GM23338 (cell line): ENCODE data around the gene CDH4. TPM values are rescaled to one million over a fixed set of nuclear protein-coding genes. Genes with fewer than 3 reads are reported as not detected.

Source experiments
- ATAC-seq: fragments of 200-7000 bp; cut with Tn5 transposase; 3 replicates; pipeline ENCODE4 v1.9.1; 2020
- DNase-seq: peaks from one replicate; pipeline ENCODE4 v3.0.0-alpha.2; 2015; ENCODE audit warnings: low spot score
- H2AFZ ChIP-seq: fragments of 200-600 bp; sonication (generic); 2 replicates; pipeline ENCODE4 v1.8.0; 2016; ENCODE audit warnings: antibody characterized with exemption, mild to moderate bottlenecking, moderate library complexity
- H3F3A ChIP-seq: fragments of 200-600 bp; sonication (generic); replicated peaks from 2 replicates; pipeline ENCODE4 v1.8.0; 2017; ENCODE audit warnings: antibody characterized with exemption, mixed run types, low read depth
- H3K27ac ChIP-seq: fragments of 200-600 bp; sonication (generic); 2 replicates; pipeline ENCODE4 v1.6.1; 2016; ENCODE audit warnings: low read depth
- H3K27me3 ChIP-seq: fragments of 200-600 bp; sonication (generic); 2 replicates; pipeline ENCODE4 v1.8.0; 2016; ENCODE audit warnings: mild to moderate bottlenecking, mixed run types, moderate library complexity; ENCODE audit not compliant: insufficient read depth
- H3K36me3 ChIP-seq: fragments of 200-600 bp; sonication (generic); 2 replicates; pipeline ENCODE4 v1.8.0; 2016; ENCODE audit warnings: mild to moderate bottlenecking; ENCODE audit not compliant: insufficient read depth
- H3K4me1 ChIP-seq: fragments of 200-600 bp; sonication (generic); 2 replicates; pipeline ENCODE4 v1.8.0; 2016; ENCODE audit warnings: mild to moderate bottlenecking, moderate library complexity; ENCODE audit not compliant: insufficient read depth
- H3K4me2 ChIP-seq: fragments of 200-600 bp; sonication (generic); 2 replicates; pipeline ENCODE4 v1.7.1; 2017; ENCODE audit warnings: mixed run types
- H3K4me3 ChIP-seq: fragments of 200-600 bp; sonication (generic); 2 replicates; pipeline ENCODE4 v1.6.1; 2016; ENCODE audit warnings: mixed run types
- H3K79me2 ChIP-seq: fragments of 200-600 bp; sonication (generic); replicated peaks from 2 replicates; pipeline ENCODE4 v1.8.0; 2017; ENCODE audit warnings: mild to moderate bottlenecking; ENCODE audit not compliant: insufficient read depth
- H3K9me2 ChIP-seq: fragments of 200-600 bp; sonication (generic); 2 replicates; pipeline ENCODE4 v1.8.0; 2017; ENCODE audit not compliant: insufficient read depth
- H4K20me1 ChIP-seq: fragments of 200-600 bp; sonication (generic); replicated peaks from 2 replicates; pipeline ENCODE4 v1.8.0; 2017; ENCODE audit warnings: mild to moderate bottlenecking; ENCODE audit not compliant: insufficient read depth
- H3K27ac Mint-ChIP-seq: 2 replicates; pipeline ENCODE4 v1.8.0; 2020; ENCODE audit warnings: inconsistent platforms, mild to moderate bottlenecking, moderate library complexity, mixed read lengths
- H3K27me3 Mint-ChIP-seq: 3 replicates; pipeline ENCODE4 v1.8.0; 2022; ENCODE audit warnings: low read depth, mild to moderate bottlenecking, moderate library complexity, mixed read lengths, inconsistent platforms; ENCODE audit not compliant: insufficient read depth, poor library complexity
- H3K36me3 Mint-ChIP-seq: 3 replicates; pipeline ENCODE4 v1.8.0; 2021; ENCODE audit warnings: low read depth, mild to moderate bottlenecking, inconsistent platforms, moderate library complexity, mixed read lengths
- H3K4me1 Mint-ChIP-seq: 3 replicates; pipeline ENCODE4 v1.8.0; 2020; ENCODE audit warnings: mild to moderate bottlenecking, inconsistent platforms, mixed read lengths
- H3K4me3 Mint-ChIP-seq: 3 replicates; pipeline ENCODE4 v1.8.0; 2021; ENCODE audit warnings: moderate library complexity, mild to moderate bottlenecking, inconsistent platforms, mixed read lengths
- H3K9me3 Mint-ChIP-seq: 3 replicates; pipeline ENCODE4 v1.8.0; 2020; ENCODE audit warnings: moderate library complexity, mild to moderate bottlenecking, inconsistent platforms, mixed read lengths
- CREB1 ChIP-seq: fragments of 250-450 bp; sonication (Bioruptor Pico); IDR thresholded peaks from 2 replicates; pipeline ENCODE4 v1.5.0; 2020; ENCODE audit warnings: low read depth, mild to moderate bottlenecking, moderate library complexity
- CTCF ChIP-seq, 2 experiments: fragments of 200-600 bp in 1 of 2; sonication (generic) in 1 of 2; conservative IDR thresholded peaks; 2 replicates each; pipeline versions ENCODE4 v1.5.1 to v1.6.1; 2016 to 2017; ENCODE audit warnings: antibody characterized with exemption in 2 of 2, low read depth in 2 of 2, mild to moderate bottlenecking in 2 of 2, moderate library complexity in 1 of 2
- EZH2 ChIP-seq: fragments of 200-600 bp; sonication (generic); IDR thresholded peaks from one replicate; pipeline ENCODE4 v1.8.0; 2017; ENCODE audit warnings: antibody characterized with exemption, mild to moderate bottlenecking, low read depth; ENCODE audit not compliant: unreplicated experiment
- EZH2phosphoT487 ChIP-seq: fragments of 200-600 bp; sonication (generic); IDR thresholded peaks from one replicate; pipeline ENCODE4 v1.8.1; 2018; ENCODE audit warnings: antibody characterized with exemption; ENCODE audit not compliant: unreplicated experiment
- JUNB ChIP-seq: IDR thresholded peaks from one replicate; pipeline ENCODE4 v1.6.1; 2016; ENCODE audit warnings: antibody characterized with exemption; ENCODE audit not compliant: unreplicated experiment
- NANOG ChIP-seq: IDR thresholded peaks from 2 replicates; pipeline ENCODE4 v1.6.1; 2016; ENCODE audit warnings: antibody characterized with exemption, borderline replicate concordance
- POLR2AphosphoS5 ChIP-seq: IDR thresholded peaks from 2 replicates; pipeline ENCODE4 v1.6.1; 2016; ENCODE audit warnings: antibody characterized with exemption, low read depth
- STAT1 ChIP-seq: IDR thresholded peaks from one replicate; pipeline ENCODE4 v1.6.1; 2016; ENCODE audit warnings: antibody characterized with exemption; ENCODE audit not compliant: unreplicated experiment
- ZNF114 ChIP-seq: fragments of 250-450 bp; sonication (Bioruptor Pico); IDR thresholded peaks from 2 replicates; pipeline ENCODE4 v1.5.0; 2020; ENCODE audit warnings: mild to moderate bottlenecking, moderate library complexity
- ZNF331 ChIP-seq: fragments of 250-450 bp; sonication (Bioruptor Pico); IDR thresholded peaks from 2 replicates; pipeline ENCODE4 v1.5.0; 2020; ENCODE audit warnings: low read depth, mild to moderate bottlenecking, moderate library complexity
- ZNF462 ChIP-seq: fragments of 250-450 bp; sonication (Bioruptor Pico); IDR thresholded peaks from 2 replicates; pipeline ENCODE4 v1.5.0; 2020; ENCODE audit warnings: mild to moderate bottlenecking, moderate library complexity
- polyA plus RNA-seq: library from polyadenylated mRNA; unstranded; fragments of >200 nt; fragmentation: Nextera tagmentation; extraction: Ambion mirVana; gene quantifications from 2 replicates; pipeline ENCODE4 v1.2.1, GENCODE V29; 2016
- total RNA-seq: library from RNA; depleted of rRNA; stranded (reverse); fragments of >200 nt; shearing (Covaris generic); gene quantifications from 2 replicates; pipeline ENCODE4 v1.2.3, GENCODE V29; 2014
- TF ChIP-seq, protein P1 (sequence below): IDR thresholded peaks from 2 replicates; pipeline ENCODE4 v1.6.1; 2016; ENCODE audit warnings: antibody characterized with exemption
- TF ChIP-seq, protein P2 (sequence below): IDR thresholded peaks from one replicate; pipeline ENCODE4 v1.6.1; 2018; ENCODE audit warnings: antibody characterized with exemption; ENCODE audit not compliant: unreplicated experiment

Gene CDH4
- total and polyA plus RNA-seq, 2 experiments from 2014 or later = 1.2 to 4.2 TPM

DNA sequence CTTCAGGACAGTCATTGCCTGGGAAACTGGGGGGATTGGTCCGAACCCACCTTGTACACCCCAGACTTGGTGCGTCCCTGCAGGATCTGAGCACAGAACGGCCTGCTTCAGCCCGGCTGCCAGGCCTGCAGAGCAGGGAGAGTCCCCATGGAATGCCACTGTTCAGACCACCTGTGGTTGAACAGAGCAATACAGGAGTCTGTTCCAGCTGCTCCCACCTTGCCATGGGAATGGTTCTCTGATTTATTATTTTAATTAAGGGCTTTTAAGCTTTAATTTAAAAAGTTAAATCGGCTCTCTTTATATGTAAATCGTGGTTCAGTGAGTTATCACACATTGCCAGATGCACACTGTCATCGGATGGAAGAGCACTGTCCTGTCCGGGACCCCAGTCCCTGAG is 310.4 kb downstream of the CDH4 start:
- Histone ChIP-seq H3K79me2 (no peaks in the 10 kb centered on the region), H3K4me2 (no peak overlapping the region), H4K20me1 (no peaks in the 10 kb centered on the region), H2AFZ (no peak overlapping the region), H3F3A (no peaks in the 10 kb centered on the region), H3K4me3 (no peak overlapping the region), H3K9me2 (no peaks in the 10 kb centered on the region; the same call in 1 of the 2 replicates), H3K4me1 (peaks cover 11% of the 10 kb centered on the region; the same call in 1 of the 2 replicates), H3K27ac (no peak overlapping the region), H3K27me3 (no peaks in the 10 kb centered on the region), H3K36me3 (no peaks in the 10 kb centered on the region)
- Mint-ChIP-seq H3K9me3 (no peaks in the 10 kb centered on the region; the same call in 1 of the 3 replicates), H3K36me3 (no peaks in the 10 kb centered on the region), H3K4me3 (no peak overlapping the region), H3K27ac (no peak overlapping the region), H3K27me3 (peaks cover 5% of the 10 kb centered on the region), H3K4me1 (peaks cover 34% of the 10 kb centered on the region)
- TF ChIP-seq EZH2 (no peak), EZH2phosphoT487 (no peak), STAT1 (no peak), ZNF331 (CRISPR knock-in tag) (no peak), ZNF114 (CRISPR knock-in tag) (no peak), CREB1 (CRISPR knock-in tag) (no peak), NANOG (no peak), ZNF462 (CRISPR knock-in tag) (no peak), POLR2AphosphoS5 (no peak), CTCF (conservative IDR thresholded peaks at IDR 0.05; ENCODE audit: low read depth in 2 of 2) (no peak), JUNB (no peak)
- TF ChIP-seq, protein P1, sequence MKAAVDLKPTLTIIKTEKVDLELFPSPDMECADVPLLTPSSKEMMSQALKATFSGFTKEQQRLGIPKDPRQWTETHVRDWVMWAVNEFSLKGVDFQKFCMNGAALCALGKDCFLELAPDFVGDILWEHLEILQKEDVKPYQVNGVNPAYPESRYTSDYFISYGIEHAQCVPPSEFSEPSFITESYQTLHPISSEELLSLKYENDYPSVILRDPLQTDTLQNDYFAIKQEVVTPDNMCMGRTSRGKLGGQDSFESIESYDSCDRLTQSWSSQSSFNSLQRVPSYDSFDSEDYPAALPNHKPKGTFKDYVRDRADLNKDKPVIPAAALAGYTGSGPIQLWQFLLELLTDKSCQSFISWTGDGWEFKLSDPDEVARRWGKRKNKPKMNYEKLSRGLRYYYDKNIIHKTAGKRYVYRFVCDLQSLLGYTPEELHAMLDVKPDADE = no peak
- TF ChIP-seq, protein P2, sequence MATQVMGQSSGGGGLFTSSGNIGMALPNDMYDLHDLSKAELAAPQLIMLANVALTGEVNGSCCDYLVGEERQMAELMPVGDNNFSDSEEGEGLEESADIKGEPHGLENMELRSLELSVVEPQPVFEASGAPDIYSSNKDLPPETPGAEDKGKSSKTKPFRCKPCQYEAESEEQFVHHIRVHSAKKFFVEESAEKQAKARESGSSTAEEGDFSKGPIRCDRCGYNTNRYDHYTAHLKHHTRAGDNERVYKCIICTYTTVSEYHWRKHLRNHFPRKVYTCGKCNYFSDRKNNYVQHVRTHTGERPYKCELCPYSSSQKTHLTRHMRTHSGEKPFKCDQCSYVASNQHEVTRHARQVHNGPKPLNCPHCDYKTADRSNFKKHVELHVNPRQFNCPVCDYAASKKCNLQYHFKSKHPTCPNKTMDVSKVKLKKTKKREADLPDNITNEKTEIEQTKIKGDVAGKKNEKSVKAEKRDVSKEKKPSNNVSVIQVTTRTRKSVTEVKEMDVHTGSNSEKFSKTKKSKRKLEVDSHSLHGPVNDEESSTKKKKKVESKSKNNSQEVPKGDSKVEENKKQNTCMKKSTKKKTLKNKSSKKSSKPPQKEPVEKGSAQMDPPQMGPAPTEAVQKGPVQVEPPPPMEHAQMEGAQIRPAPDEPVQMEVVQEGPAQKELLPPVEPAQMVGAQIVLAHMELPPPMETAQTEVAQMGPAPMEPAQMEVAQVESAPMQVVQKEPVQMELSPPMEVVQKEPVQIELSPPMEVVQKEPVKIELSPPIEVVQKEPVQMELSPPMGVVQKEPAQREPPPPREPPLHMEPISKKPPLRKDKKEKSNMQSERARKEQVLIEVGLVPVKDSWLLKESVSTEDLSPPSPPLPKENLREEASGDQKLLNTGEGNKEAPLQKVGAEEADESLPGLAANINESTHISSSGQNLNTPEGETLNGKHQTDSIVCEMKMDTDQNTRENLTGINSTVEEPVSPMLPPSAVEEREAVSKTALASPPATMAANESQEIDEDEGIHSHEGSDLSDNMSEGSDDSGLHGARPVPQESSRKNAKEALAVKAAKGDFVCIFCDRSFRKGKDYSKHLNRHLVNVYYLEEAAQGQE = no peak
- ATAC-seq (no peak), DNase-seq (no peak)
